Uterus (tissue), 4 donors: ENCODE measurements around the gene ACSF3. TPM values are rescaled to one million over a fixed set of nuclear protein-coding genes. Genes with fewer than 3 reads are reported as not detected.

Experiments
- DNase-seq, 2 donors: peaks; one replicate each; pipeline ENCODE4 v3.0.0-alpha.2; 2019 to 2020
- H3K27ac ChIP-seq, 2 donors: fragments of 200-600 bp; sonication (generic); 1 replicate in 1 of 2; 2 replicates in 1 of 2; pipeline ENCODE4 v1.5.1; 2016 to 2018
- H3K27me3 ChIP-seq, 2 donors: fragments of 200-600 bp; sonication (generic); one replicate each; pipeline ENCODE4 v1.5.1; 2018 to 2019; ENCODE audit warnings: control low read depth in 1 of 2
- H3K36me3 ChIP-seq, 2 donors: fragments of 200-600 bp; sonication (generic); one replicate each; pipeline ENCODE4 v1.5.1; 2019; ENCODE audit warnings: control low read depth in 1 of 2
- H3K4me1 ChIP-seq, 2 donors: fragments of 200-600 bp; sonication (generic); one replicate each; pipeline ENCODE4 v1.5.1; 2018 to 2019; ENCODE audit warnings: control low read depth in 1 of 2
- H3K4me3 ChIP-seq, 2 donors: fragments of 200-600 bp; sonication (generic); 1 replicate in 1 of 2; 2 replicates in 1 of 2; pipeline ENCODE4 v1.5.1; 2018 to 2019; ENCODE audit warnings: mild to moderate bottlenecking in 1 of 2
- H3K9me3 ChIP-seq, 2 donors: fragments of 200-600 bp; sonication (generic); one replicate each; pipeline ENCODE4 v1.5.1; 2019; ENCODE audit warnings: control low read depth in 1 of 2
- CTCF ChIP-seq, 4 experiments: fragments of 200-600 bp in 2 of 4; fragments of 450-650 bp in 2 of 4; sonication (generic) in 2 of 4; IDR thresholded peaks; one replicate each; pipeline ENCODE4 v1.5.1; 2016 to 2019; ENCODE audit warnings: antibody characterized with exemption in 4 of 4, mild to moderate bottlenecking in 2 of 4, moderate library complexity in 1 of 4
- POLR2A ChIP-seq, 2 donors: fragments of 450-650 bp; IDR thresholded peaks; one replicate each; pipeline ENCODE4 v1.6.1; 2016; ENCODE audit warnings: antibody characterized with exemption in 2 of 2, mild to moderate bottlenecking in 1 of 2, moderate library complexity in 1 of 2
- intact Hi-C: fragments of 100-400 bp; cut with DNase I; formaldehyde crosslinking; loops from one replicate; pipeline ENCODE4 v1.15.1; 2023; ENCODE audit warnings: low total_unique reads
- total RNA-seq, 4 donors: library from RNA; depleted of rRNA in 3 of 4; stranded (reverse); fragments of >200 nt in 3 of 4; gene quantifications; one replicate each; pipeline versions ENCODE4 v1.1.0 to v1.2.4, GENCODE V29; 2014 to 2023
- donor health status: DM: yes; HTN: yes; CAD: no.

Gene ACSF3
- total RNA-seq, 4 donors from 2014 or later: 7.4 to 39.0 (median 18.2) TPM

- no peaks in the 10 kb centered on the region for H3K9me3 ChIP-seq
- H3K27ac ChIP-seq: no peak overlapping the region
- TF ChIP-seq CTCF (IDR thresholded peaks at IDR 0.05) (no peak), POLR2A (IDR thresholded peaks at IDR 0.05) (no peak)
- intact Hi-C loops: no loop called here
- no peaks in the 10 kb centered on the region for H3K27me3 ChIP-seq
- no peak overlapping the region for H3K4me3 ChIP-seq
- H3K36me3 ChIP-seq: no peaks in the 10 kb centered on the region
- no peaks in the 10 kb centered on the region for H3K4me1 ChIP-seq
- DNase-seq: no peak
Measured at GRCh38 chr16:89146211-89147005, 52.8 kb downstream of the ACSF3 start.

GRCh38 chr16:89147085-89147817 lies 53.6 kb downstream of the ACSF3 start:
- DNase-seq: no peak
- no peaks in the 10 kb centered on the region for H3K27me3 ChIP-seq
- H3K27ac ChIP-seq: no peak overlapping the region
- H3K4me1 ChIP-seq: no peaks in the 10 kb centered on the region
- no peaks in the 10 kb centered on the region for H3K9me3 ChIP-seq
- intact Hi-C loops: no loop called here
- no peak overlapping the region for H3K4me3 ChIP-seq
- TF ChIP-seq POLR2A (IDR thresholded peaks at IDR 0.05) (no peak), CTCF (IDR thresholded peaks at IDR 0.05) (no peak)
- no peaks in the 10 kb centered on the region for H3K36me3 ChIP-seq

GRCh38 chr16:89149386-89149785 lies 55.7 kb downstream of the ACSF3 start:
- intact Hi-C loops: no loop called here
- H3K36me3 ChIP-seq: no peaks in the 10 kb centered on the region

GRCh38 chr16:89150090-89150835 lies 56.6 kb downstream of the ACSF3 start:
- intact Hi-C loops: no loop called here

More at GRCh38 chr16:89149386-89149785, 55.7 kb downstream of the ACSF3 start:
- Histone ChIP-seq H3K27me3 (no peaks in the 10 kb centered on the region), H3K27ac (no peak overlapping the region), H3K9me3 (no peaks in the 10 kb centered on the region), H3K4me1 (no peaks in the 10 kb centered on the region), H3K4me3 (no peak overlapping the region)
- TF ChIP-seq POLR2A (IDR thresholded peaks at IDR 0.05) (no peak), CTCF (IDR thresholded peaks at IDR 0.05) (no peak)
- no peak for DNase-seq

More at GRCh38 chr16:89150090-89150835, 56.6 kb downstream of the ACSF3 start:
- no peaks in the 10 kb centered on the region for H3K9me3 ChIP-seq
- no peaks in the 10 kb centered on the region for H3K36me3 ChIP-seq
- H3K4me1 ChIP-seq: no peaks in the 10 kb centered on the region
- H3K27ac ChIP-seq: no peak overlapping the region
- no peak for TF ChIP-seq POLR2A (IDR thresholded peaks at IDR 0.05)
- TF ChIP-seq CTCF (IDR thresholded peaks at IDR 0.05): no peak
- no peak overlapping the region for H3K4me3 ChIP-seq
- H3K27me3 ChIP-seq: no peaks in the 10 kb centered on the region
- no peak for DNase-seq
